Gastroesophageal sphincter (tissue), 3 donors: ENCODE results near the gene KIF1A.

Source experiments
- CTCF ChIP-seq, 4 experiments: fragments of 200-600 bp in 2 of 4; fragments of 450-650 bp in 2 of 4; sonication (generic) in 1 of 4; IDR thresholded peaks; one replicate each; pipeline ENCODE4 v1.5.1; 2017 to 2019; ENCODE audit warnings: antibody characterized with exemption in 4 of 4, mild to moderate bottlenecking in 2 of 4, moderate library complexity in 2 of 4
- POLR2AphosphoS5 ChIP-seq: sonication (generic); formaldehyde crosslinking; IDR thresholded peaks from one replicate; pipeline ENCODE4 v1.6.1; 2017; ENCODE audit warnings: antibody characterized with exemption

GRCh38 chr2:240816584-240817495 is 3.2 kb downstream of the KIF1A start:
- TF ChIP-seq CTCF (IDR thresholded peaks at IDR 0.05) (no peak), POLR2AphosphoS5 (no peak)
